NCI-H526 treated with DMSO at 0.1 percent for 48 hours (cell line): ENCODE measurements around the gene CREG2.
A peak's percentile ranks its signal among the peaks of the same experiment; 100 is the strongest.

ENCODE experiments used
- DNase-seq: peaks from one replicate; lab custom pipeline; 2025; lab: John Stamatoyannopoulos, UW

Gene CREG2

DNA sequence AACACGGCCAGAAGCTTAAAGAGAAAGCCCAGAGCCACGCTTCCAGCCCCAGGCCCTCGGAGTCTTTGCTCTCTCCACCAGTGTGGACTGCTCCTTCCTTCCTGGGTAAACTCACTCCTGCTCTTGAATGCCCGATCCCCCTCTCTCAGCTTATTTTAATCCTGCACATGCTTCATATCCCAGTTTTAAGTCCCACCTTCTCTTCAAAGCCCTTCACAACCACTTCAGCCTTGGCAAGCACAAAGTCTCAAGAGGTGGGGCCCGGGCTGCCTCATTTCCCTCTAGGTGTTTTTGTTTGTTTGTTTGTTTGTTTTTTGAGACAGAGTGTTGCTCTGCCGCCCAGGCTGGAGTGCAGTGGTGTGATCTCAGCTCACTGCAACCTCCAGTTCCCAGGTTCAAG is 21.6 kb upstream of the CREG2 start:
- no peak for DNase-seq

DNA sequence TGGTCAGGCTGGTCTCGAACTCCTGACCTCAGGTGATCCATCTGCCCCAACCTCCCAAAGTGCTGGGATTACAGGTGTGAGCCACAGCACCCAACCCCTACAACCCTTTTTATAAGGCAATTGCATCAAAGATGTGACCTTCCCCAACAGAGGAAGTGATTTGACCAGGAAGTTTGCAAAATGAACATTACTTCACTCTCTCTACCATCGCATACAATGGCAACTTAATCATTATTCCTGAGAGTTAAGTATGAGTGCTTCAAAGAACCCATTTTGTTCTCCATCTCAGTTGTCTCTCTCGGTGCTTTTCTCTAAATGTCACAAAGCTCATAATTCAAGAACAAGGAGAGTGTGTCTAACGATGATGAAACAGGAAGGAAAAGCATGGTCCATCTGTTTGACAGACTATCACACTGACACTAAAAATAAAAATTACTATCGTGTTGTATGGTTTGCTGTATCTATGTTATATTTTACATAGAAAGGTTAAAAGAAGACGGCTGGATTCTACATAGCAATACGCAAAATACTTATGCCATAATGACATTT is 18.1 kb upstream of the CREG2 start:
- no peak for DNase-seq

- DNase-seq, result no peak
These were observed 16.4 kb upstream of the CREG2 start for GRCh38 chr2:101403745-101404144.

GRCh38 chr2:101402630-101403029 is 15.3 kb upstream of the CREG2 start:
- no peak for DNase-seq

GRCh38 chr2:101401906-101402305 is 14.6 kb upstream of the CREG2 start:
- DNase-seq, result no peak

DNA sequence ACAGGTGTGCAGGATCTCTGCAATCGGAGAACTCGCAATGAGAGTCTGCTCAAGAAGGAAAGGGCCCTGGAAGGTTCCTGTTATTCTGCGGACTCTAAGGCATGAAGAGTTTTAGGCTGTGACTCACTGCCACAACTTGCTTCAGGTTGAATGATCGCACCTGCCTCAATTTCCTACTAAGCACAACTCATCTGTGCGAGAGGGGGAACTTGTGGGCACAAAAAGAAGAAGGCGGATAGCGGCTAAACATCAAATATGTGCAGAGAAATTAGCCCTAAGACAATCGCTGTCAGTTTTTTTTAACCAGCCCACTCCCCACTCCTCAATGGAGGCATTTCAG is 14.0 kb upstream of the CREG2 start:
- DNase-seq, result no peak

DNA sequence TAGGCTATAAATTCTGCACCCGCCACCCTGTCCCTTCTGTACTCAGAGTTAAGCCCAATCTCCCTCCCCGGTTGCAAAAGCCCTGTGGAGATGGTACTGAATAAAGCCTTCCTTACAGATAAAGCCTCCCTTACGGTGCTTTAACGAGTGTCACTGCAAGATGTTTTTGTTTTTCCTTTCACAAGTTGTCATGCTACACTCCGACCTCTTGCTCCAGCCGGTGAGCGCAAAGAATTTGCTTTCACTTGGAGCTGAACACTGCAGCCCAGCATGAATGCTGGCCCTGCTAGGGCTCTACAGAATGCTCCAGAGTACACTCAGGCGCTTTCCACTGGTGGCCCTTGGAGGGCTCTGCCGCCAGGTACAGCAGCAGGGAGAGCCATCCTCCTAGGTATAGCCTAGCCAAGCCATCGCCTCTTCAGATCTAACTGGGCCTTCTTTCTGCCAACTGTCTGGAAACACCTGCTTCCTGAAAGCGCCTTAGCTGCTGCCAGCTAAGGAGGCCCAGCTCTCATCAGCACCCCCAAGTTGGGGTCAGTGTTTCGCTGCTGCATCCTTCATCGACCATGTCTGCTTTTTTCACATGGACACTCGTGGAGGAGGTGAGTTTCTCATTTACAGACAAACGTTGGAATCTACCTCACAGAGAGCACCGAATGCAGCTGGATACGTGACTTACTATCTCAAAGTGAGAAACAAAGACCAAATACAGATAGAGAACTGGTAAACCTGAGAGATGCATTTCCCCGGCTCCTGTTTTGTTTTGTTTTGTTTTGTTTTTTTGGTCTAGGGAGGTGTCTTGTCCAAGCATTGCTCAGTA is 13.4 kb upstream of the CREG2 start:
- DNase-seq, result no peak

DNA sequence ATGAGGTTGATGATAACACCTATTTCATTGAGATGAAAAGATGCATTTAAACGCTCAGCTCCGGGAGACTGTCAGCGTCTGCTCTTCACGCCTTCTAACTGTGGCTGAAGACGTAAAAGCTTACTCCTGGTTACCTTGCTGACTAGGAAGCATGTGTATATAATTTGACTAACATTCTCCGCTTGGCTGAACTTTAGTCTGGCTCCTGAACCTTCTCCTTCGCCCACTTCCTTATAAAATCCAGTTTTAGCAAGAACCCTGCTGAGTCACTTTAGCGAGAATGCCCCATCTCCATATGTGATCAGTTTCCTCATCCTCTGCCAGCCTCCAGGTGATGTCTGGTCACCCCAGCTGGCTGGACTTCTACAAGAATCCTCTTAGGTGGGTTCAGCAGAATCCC is 12.7 kb upstream of the CREG2 start:
- DNase-seq, result peak; percentile 14

GRCh38 chr2:101399021-101399799 is 11.9 kb upstream of the CREG2 start:
- DNase-seq, result no peak

DNA sequence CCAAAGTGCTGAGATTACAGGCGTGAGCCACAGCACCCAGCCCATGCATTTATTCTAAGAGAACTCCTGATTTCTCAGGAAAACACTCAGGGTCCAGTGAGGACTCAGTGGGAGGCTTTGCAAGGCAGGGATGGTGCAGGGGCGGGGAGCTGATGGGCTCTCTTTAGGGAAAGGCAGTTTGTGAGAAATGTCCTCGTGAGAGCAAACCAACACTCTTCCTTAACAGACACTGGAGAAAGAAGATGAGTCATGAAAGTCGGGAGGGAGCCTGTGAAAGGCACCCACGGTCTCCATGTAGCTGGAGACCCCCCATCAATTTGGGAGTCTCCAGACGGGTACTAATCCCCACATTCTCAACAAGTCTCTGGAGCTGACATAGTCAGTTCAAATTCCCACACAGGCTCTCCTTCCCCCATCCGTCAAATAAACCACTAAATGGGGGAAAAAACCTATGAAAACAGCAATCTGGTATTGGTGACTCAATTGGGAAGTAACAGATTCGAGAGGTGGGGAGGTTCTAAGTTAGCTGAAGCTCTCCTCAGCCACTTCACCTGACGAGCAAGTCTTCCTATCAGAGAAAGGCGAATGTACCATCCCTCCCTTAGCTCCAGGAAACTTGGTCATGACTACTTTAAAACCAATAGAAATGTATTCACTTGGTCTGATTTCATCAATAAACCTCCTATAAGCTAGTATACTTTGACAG is 11.0 kb upstream of the CREG2 start:
- no peak for DNase-seq

GRCh38 chr2:101396316-101396717 is 9.0 kb upstream of the CREG2 start:
- DNase-seq, result no peak

DNA sequence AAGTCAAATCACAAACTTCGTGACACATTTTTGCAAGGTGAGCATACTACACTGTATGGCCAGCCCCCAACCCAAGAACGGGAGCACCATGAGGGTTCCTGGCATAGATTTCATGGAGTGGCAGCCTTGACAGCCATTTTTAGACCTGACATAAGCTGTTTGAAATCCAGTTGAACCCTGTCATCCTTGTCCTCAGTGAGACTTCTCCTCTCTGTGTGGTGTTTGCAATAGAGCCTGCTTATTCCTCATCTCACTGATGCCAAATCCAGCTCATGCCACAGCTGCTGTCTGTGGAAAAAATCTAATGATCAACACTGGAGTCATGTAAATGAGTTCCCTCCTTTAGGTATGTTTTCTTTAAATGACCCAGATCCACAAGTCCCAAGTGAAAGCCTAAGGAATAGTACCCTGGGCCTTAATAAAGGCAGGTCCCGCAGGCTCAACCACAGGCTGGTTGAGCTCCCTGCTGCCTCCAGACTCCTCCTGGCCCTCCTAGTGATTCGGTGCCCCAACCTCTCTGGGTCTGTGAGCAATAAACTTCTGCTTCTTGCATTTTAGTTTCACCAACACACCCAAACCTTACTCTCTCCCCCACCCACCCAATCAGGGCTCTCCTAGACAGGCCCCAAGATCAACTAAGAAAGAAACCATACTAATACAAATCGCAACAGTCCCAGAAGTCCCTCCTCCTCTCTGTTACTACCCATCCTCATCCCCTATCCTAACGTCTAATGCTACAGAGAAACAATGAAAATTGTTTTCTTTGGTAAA is 8.4 kb upstream of the CREG2 start:
- DNase-seq, result no peak

- no peak for DNase-seq
These were observed 929 bp upstream of the CREG2 start for GRCh38 chr2:101388232-101388631.

GRCh38 chr2:101386599-101387150 is 628 bp downstream of the CREG2 start:
- peak; percentile 16 for DNase-seq

DNA sequence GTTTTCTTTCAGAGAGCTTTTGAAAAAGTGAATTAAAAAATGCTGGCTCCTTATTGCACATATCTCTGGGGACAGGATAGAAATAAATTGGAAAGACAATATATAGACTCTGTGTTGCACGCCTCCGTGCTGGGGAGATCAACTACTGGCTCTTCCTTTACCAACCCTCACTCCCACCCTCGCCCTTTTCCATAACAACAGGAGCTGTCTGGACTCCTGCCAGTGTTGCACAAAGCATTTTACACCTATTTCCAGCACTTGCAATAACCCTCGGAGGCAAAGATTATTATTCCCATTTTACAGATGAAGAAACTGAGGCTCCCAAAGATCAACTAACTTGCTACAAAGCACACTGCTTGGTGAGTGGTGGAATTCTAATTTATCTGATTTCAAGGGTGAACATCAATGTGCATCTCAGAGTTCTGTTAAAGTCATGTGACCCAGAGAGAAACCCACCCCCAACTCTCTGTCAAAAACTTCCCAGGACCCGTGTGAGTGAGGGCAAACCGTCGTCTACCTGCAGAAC is 4.2 kb downstream of the CREG2 start:
- no peak for DNase-seq

DNA sequence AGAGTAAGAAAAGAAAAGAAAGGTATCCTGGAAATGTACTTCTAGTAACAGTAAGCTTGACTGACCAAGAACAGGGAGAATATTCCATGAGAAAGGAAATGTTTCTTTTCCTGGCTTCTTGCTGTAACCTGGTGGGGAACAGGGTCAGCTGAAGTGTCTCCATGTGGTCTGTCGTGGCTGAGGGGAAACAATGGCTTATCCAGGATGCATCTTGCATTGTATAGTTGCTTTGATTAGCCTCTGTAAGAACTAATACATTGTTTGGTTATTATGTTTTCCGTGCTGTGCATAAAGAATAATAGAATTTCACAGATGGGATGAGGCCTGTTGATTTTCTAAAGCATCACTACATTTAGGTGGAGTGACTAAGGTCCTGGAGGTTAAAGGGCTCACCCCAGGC is 4.9 kb downstream of the CREG2 start:
- DNase-seq, result no peak

- no peak for DNase-seq
These were observed 6.9 kb downstream of the CREG2 start for GRCh38 chr2:101380376-101380775.

- no peak for DNase-seq
These were observed 8.2 kb downstream of the CREG2 start for GRCh38 chr2:101379091-101379490.

GRCh38 chr2:101375653-101376052 is 11.7 kb downstream of the CREG2 start:
- no peak for DNase-seq

DNA sequence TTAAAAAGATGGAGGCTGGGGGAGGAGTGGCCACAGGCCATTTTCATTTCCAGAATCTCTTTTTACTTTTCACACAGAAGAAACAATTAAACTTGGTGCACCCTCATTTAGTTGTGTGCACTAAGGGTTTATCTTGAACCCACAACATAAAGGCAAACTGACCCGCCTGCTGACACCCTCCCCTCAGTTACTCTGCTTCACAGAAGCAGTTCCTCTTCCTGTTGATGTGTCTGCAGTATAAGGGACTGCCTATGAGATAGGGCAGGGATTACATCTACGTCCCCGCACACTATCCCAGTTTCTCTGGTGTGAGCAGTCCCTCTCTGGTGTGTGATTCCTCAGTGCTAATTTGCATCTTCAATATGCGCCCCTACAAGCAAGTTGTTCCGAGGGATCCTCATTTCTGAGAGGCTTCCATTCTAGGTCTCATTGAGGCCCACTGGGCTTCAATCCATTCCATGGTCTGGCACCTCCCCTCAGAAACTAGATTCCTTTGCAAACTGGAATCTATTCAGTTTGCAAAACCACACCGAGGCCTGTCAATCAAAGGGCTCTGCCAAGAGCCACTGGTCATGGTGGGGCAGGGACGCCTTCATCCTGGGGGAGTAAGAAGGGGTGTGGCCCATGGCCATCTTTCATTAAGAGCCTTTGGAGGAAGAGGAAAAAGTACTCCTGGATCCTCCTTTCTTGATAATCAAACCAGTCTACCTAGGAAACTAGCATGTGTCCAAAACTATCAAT is 12.3 kb downstream of the CREG2 start:
- no peak for DNase-seq

GRCh38 chr2:101372792-101373191 is 14.5 kb downstream of the CREG2 start:
- no peak for DNase-seq
